ENCODE data around the gene MSH5. TPM values are rescaled to one million over a fixed set of nuclear protein-coding genes. Genes with fewer than 3 reads are reported as not detected.

MSH5 gene
- total and polyA plus RNA-seq, 9 donors = 5.3 to 20.8 (median 11.2) TPM

DNA sequence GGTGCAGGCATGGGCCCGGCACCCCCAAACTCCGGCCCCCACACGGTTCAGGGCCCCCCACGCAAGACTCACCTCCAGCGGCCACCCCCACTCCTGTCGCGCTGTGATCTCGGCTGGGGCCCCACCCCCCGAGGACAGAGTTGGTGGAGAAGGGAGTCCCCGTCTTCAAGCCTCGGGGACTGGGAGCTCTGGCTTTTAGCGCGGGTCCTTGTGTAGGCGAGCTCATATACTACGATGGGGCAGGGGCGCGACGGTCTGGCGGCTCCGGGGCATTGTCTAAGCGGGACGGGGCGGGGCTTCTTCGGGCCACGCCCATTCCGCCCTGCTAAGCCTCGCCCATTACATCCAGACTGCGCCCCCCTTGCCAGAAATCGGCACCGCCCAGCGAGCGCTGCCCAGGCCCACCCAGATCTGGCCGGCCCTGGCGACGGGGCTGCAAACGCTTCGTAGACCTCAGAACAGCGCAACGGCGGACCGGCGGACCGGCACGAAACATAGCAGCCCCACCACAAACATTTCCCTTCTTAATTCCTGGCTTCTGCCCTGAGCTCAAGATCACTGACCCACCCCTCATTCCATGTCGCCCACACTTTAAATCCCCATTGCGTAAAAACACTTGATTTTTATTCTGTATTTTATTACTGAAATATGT lies 9.7 kb upstream of the MSH5 start:
- H3K4me1 ChIP-seq (ENCODE audit: control insufficient read depth, insufficient read depth, low read length) = peaks cover 40% of the 10 kb centered on the region

GRCh38 chr6:31730631-31731086 lies 9.1 kb upstream of the MSH5 start:
- Histone ChIP-seq H3K27ac (ENCODE audit: low read length) (peak overlapping the region; percentile 100), H3K9me3 (replicated peaks; ENCODE audit: control insufficient read depth, low read depth, low read length) (no peaks in the 10 kb centered on the region), H3K4me3 (ENCODE audit: low read length) (no peak overlapping the region), H3K4me1 (ENCODE audit: control insufficient read depth, insufficient read depth, low read length) (peaks cover 42% of the 10 kb centered on the region), H3K36me3 (ENCODE audit: control insufficient read depth, insufficient read depth, low read length) (peaks cover 71% of the 10 kb centered on the region), H3K27me3 (ENCODE audit: control insufficient read depth, insufficient read depth, low read length) (no peaks in the 10 kb centered on the region)
- WGBS (ENCODE audit: insufficient coverage) = 68% methylated on average over 2 of the region's 11 CpGs
- DNase-seq = no peak

More for the DNA sequence above, 9.7 kb upstream of the MSH5 start:
- WGBS (ENCODE audit: insufficient coverage) = under 1% methylated on average over 30 of the region's 46 CpGs
- H3K27ac ChIP-seq (ENCODE audit: low read length) = peak overlapping the region; percentile 100
- H3K9me3 ChIP-seq (replicated peaks; ENCODE audit: control insufficient read depth, low read depth, low read length) = no peaks in the 10 kb centered on the region
- H3K36me3 ChIP-seq (ENCODE audit: control insufficient read depth, insufficient read depth, low read length) = peaks cover 76% of the 10 kb centered on the region
- DNase-seq = peak; percentile 97
- H3K27me3 ChIP-seq (ENCODE audit: control insufficient read depth, insufficient read depth, low read length) = no peaks in the 10 kb centered on the region
- H3K4me3 ChIP-seq (ENCODE audit: low read length) = peak overlapping the region; percentile 99

DNA sequence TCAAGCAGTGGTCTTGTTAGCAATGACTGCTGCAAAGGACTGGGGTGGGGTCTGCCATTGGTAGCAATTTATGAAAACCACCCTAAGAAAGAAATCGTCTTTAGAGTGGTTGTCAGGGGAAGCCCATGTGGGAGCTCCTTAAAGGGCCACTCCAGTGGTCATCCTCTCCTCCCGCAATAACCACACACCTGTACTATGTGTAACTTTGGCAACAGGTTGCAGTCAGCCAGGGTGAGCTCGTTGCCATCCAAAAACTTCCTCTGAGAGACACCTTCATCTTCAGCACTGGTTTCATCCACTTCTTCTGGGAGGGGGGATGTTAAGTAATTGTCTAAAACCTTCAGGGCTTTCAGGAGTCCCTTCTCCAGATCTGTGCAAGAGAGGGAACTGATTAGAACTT lies 7.8 kb upstream of the MSH5 start:
- DNase-seq = no peak
- no peak overlapping the region for H3K27ac ChIP-seq (ENCODE audit: low read length)

DNA sequence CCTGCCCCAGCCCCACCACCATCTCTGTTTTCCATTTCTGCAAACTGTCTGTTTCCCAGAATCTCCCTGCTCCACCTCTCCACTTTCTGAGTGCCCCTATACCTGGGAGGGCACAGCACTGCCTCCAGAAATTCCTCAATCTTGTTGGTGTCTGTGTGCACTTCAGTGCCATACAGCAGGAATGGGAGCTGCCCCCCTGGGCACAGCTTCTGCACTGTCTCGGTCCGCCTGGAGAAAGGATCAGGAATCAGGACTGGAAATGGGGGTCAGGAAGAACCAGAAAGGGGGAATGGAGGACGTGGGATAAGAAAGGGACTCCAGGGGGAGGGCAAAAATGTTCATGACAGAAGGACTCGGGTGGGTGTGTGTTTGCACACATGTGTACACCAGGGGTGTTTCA lies 6.1 kb upstream of the MSH5 start:
- Histone ChIP-seq H3K4me1 (ENCODE audit: control insufficient read depth, insufficient read depth, low read length) (peaks cover 46% of the 10 kb centered on the region), H3K9me3 (replicated peaks; ENCODE audit: control insufficient read depth, low read depth, low read length) (no peaks in the 10 kb centered on the region), H3K4me3 (ENCODE audit: low read length) (no peak overlapping the region), H3K27ac (ENCODE audit: low read length) (peak overlapping the region; percentile 97), H3K27me3 (ENCODE audit: control insufficient read depth, insufficient read depth, low read length) (no peaks in the 10 kb centered on the region), H3K36me3 (ENCODE audit: control insufficient read depth, insufficient read depth, low read length) (peaks cover 42% of the 10 kb centered on the region)
- 86% methylated on average over 4 of the region's 4 CpGs for WGBS (ENCODE audit: insufficient coverage)
- no peak for DNase-seq

More for the DNA sequence above, 7.8 kb upstream of the MSH5 start:
- Histone ChIP-seq H3K9me3 (replicated peaks; ENCODE audit: control insufficient read depth, low read depth, low read length) (no peaks in the 10 kb centered on the region), H3K27me3 (ENCODE audit: control insufficient read depth, insufficient read depth, low read length) (no peaks in the 10 kb centered on the region), H3K4me1 (ENCODE audit: control insufficient read depth, insufficient read depth, low read length) (peaks cover 49% of the 10 kb centered on the region), H3K4me3 (ENCODE audit: low read length) (no peak overlapping the region), H3K36me3 (ENCODE audit: control insufficient read depth, insufficient read depth, low read length) (peaks cover 58% of the 10 kb centered on the region)
- WGBS (ENCODE audit: insufficient coverage) = no CpG with 5 or more reads among the region's 3 CpGs

DNA sequence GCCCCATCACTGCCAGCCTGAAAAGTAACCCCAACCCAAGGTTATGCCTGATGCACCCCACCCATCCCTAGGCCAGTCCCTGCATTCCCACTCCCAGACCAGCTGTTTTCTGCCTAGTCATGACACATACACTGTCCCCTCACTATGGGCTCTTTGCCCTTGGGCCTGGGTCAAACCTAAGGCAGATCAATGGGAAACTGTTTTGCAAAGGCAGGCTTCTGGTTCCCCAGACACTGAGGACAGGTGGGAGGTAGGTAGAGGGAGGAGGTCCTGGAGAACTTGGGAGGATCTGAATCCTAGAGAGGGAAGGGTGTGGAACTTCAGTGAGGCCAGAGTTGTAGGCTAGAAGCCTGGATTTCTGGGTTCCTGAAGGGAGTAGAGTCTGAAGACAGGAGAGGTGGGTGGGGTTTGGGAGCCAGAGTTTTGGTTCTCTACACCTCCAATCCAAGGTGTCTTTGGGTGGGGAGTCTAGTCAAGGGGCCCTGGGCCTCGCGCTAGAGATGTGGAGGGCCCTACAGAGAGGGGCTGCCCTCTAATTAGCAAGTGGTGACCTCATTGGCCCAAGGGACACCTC lies 5.5 kb upstream of the MSH5 start:
- Histone ChIP-seq H3K27me3 (ENCODE audit: control insufficient read depth, insufficient read depth, low read length) (no peaks in the 10 kb centered on the region), H3K9me3 (replicated peaks; ENCODE audit: control insufficient read depth, low read depth, low read length) (no peaks in the 10 kb centered on the region), H3K36me3 (ENCODE audit: control insufficient read depth, insufficient read depth, low read length) (peaks cover 42% of the 10 kb centered on the region), H3K4me1 (ENCODE audit: control insufficient read depth, insufficient read depth, low read length) (peaks cover 45% of the 10 kb centered on the region), H3K4me3 (ENCODE audit: low read length) (peak overlapping the region; percentile 75), H3K27ac (ENCODE audit: low read length) (peak overlapping the region; percentile 97)
- no peak for DNase-seq
- no CpG with 5 or more reads among the region's 2 CpGs for WGBS (ENCODE audit: insufficient coverage)

DNA sequence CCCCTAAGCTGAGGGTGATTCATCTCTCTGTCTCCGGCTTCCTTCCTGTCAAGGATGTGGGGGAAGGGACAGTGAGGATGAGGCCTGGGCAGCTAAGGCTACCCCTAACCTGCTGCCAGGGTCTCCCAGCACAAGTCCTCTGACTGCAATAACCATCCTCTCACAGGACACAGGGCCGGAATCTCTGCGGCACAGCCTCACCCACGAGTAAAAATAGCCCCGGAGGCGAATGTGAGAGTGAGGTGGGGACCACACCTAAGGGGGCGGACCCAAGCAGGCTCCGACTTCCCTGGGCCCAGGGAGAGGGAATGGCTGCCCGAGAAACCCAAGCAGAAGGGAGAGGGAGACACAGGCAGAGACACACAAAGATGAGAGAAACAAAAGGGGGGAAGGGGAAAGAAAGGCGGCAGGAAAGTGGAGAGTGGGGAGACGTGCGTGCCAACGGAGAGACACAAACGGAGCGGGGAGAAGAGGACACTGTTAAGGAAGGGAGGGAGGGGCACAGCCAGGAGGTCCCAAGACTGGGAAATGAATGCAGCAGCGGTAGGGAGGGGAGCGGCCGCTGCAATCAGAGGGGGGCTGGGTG lies 4.9 kb upstream of the MSH5 start:
- Histone ChIP-seq H3K9me3 (replicated peaks; ENCODE audit: control insufficient read depth, low read depth, low read length) (no peaks in the 10 kb centered on the region), H3K4me3 (ENCODE audit: low read length) (peak overlapping the region; percentile 75), H3K27ac (ENCODE audit: low read length) (peak overlapping the region; percentile 97), H3K27me3 (ENCODE audit: control insufficient read depth, insufficient read depth, low read length) (no peaks in the 10 kb centered on the region), H3K4me1 (ENCODE audit: control insufficient read depth, insufficient read depth, low read length) (peaks cover 48% of the 10 kb centered on the region), H3K36me3 (ENCODE audit: control insufficient read depth, insufficient read depth, low read length) (peaks cover 42% of the 10 kb centered on the region)
- peak; percentile 74 for DNase-seq
- 4% methylated on average over 9 of the region's 18 CpGs for WGBS (ENCODE audit: insufficient coverage)

DNA sequence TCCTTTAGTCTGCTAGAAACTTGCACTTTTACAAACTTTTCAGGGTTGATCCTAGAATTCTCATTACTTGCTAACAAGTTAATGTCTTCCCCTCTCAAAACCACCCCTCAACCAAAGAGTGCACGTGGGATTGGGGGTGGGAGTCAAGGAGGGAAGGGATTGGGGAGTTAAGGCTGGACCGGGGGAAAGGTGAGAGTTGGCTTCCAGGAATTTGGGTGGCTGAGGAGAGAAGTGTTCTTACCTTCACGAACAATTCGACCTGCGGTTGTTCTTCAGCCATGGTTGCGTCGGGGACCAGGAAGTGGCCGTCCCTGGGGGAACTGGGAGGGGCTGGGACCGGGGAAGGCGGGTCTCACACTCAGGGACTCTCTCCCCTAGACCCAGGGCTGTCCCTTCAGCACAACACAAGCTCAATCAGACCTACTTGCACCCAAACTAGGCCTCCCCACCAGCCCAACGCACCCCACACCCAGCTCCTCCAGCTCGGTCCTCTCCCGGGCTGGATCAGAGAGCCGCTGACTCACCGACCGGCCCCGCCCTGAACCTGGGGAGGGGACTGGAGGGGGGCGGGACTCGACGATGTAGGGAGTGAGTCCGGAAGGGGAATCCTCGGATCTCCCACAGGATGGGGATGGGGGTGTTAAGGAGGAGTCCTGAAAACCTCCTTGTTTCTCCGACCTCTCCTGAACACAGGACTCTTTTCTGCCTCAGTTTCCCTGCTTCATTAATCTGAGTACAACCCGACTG lies 3.6 kb upstream of the MSH5 start, which contains the start of gene CLIC1:
Gene CLIC1, minus strand, starts transcription at position 510 of the 747 bp plus-strand sequence. Its CDS starts 230 bp downstream, at position 280.
- peak; percentile 95 for DNase-seq
- Histone ChIP-seq H3K27ac (ENCODE audit: low read length) (peak within 1 kb of the TSS; percentile 97), H3K4me3 (ENCODE audit: low read length) (peak within 1 kb of the TSS; percentile 75), H3K27me3 (ENCODE audit: control insufficient read depth, insufficient read depth, low read length) (no peaks in the 10 kb centered on the region), H3K4me1 (ENCODE audit: control insufficient read depth, insufficient read depth, low read length) (peaks cover 49% of the 10 kb centered on the region), H3K9me3 (replicated peaks; ENCODE audit: control insufficient read depth, low read depth, low read length) (no peaks in the 10 kb centered on the region), H3K36me3 (ENCODE audit: control insufficient read depth, insufficient read depth, low read length) (peaks cover 36% of the 10 kb centered on the region)
- 0% methylated on average over 4 of the region's 24 CpGs for WGBS (ENCODE audit: insufficient coverage)

DNA sequence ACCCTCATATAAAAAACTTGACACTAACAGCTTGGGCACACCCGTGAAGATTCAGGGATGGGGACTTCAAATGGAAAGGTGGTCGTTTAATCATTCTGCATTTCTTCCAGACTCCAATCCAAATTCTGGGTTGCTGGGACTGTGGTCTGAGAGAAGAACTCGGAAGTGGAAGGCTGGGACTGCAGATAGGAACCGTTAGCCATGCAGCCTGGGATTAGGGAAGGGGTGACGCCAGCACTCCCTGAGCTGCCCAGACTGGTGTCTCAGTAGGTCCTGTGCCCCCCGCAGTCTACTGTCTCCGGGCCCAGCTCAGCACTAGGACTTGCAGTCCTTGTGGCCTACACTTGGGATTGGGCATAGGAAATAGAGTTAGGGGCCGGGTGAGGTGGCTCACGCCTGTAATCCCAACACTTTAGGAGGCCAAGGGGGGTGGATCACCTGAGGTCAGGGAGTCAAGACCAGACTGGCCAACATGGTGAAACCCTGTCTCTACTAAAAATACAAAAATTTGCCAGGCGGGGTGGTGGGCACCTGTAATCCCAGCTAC lies 3.0 kb upstream of the MSH5 start:
- peak overlapping the region; percentile 97 for H3K27ac ChIP-seq (ENCODE audit: low read length)
- H3K27me3 ChIP-seq (ENCODE audit: control insufficient read depth, insufficient read depth, low read length) = no peaks in the 10 kb centered on the region
- peak overlapping the region; percentile 75 for H3K4me3 ChIP-seq (ENCODE audit: low read length)
- no peak for DNase-seq
- H3K9me3 ChIP-seq (replicated peaks; ENCODE audit: control insufficient read depth, low read depth, low read length) = no peaks in the 10 kb centered on the region
- peaks cover 49% of the 10 kb centered on the region for H3K4me1 ChIP-seq (ENCODE audit: control insufficient read depth, insufficient read depth, low read length)
- H3K36me3 ChIP-seq (ENCODE audit: control insufficient read depth, insufficient read depth, low read length) = peaks cover 36% of the 10 kb centered on the region
- 35% methylated on average over 7 of the region's 10 CpGs for WGBS (ENCODE audit: insufficient coverage)

DNA sequence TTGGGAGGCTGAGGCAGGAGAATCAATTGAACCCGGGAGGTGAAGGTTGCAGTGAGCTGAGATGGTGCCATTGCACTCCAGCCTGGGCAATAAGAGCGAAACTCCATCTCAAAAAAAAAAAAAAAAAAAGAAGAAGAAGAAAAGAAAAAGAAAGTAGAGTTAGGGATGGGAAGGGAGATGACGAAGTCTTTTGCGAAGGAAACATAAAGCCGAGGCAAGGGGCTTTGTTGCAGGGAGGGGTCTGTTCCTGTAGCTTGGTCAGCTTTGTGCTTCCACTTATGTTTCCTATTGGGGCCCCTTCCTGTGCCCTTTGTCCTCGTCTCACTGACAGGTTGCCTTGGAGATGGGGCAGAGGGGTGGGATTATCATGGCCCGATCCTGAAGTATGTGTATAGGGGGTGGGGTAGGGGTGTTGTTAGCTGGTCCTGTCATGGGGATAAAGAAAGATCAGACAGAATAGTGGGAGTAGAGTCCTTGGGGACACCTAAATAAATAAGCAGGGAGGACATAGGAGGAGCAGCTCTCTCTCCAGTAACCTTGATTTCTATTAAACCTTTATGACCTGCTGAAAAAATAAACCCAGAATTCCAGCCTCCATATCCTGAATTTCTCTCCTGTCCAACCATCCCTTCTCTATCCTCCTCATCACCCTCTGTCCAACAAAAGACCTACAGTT lies 2.4 kb upstream of the MSH5 start:
- WGBS (ENCODE audit: insufficient coverage) = 61% methylated on average over 5 of the region's 7 CpGs
- Histone ChIP-seq H3K4me3 (ENCODE audit: low read length) (no peak overlapping the region), H3K4me1 (ENCODE audit: control insufficient read depth, insufficient read depth, low read length) (peaks cover 49% of the 10 kb centered on the region), H3K27me3 (ENCODE audit: control insufficient read depth, insufficient read depth, low read length) (no peaks in the 10 kb centered on the region), H3K27ac (ENCODE audit: low read length) (peak overlapping the region; percentile 97), H3K9me3 (replicated peaks; ENCODE audit: control insufficient read depth, low read depth, low read length) (no peaks in the 10 kb centered on the region), H3K36me3 (ENCODE audit: control insufficient read depth, insufficient read depth, low read length) (peaks cover 35% of the 10 kb centered on the region)
- DNase-seq = peak; percentile 77

Data from muscle of leg (tissue), 11 donors.